WTC11 (cell line): ENCODE results near the gene RABL6. TPM values are rescaled to one million over a fixed set of nuclear protein-coding genes. Genes with fewer than 3 reads are reported as not detected.
A peak's percentile ranks its signal among the peaks of the same experiment; 100 is the strongest.

Source experiments
- ATAC-seq: fragments of 200-7000 bp; cut with Tn5 transposase; 2 replicates; pipeline ENCODE4 v1.10.0; 2021; ENCODE audit warnings: mild to moderate bottlenecking, moderate library complexity
- CTCF ChIA-PET: fragments of 300-600 bp; sonication (Branson Sonifier 250); formaldehyde crosslinking; loops from one replicate; lab custom pipeline; 2021; ENCODE audit warnings: antibody characterized with exemption; lab: Charles Lee
- POLR2A ChIA-PET: fragments of 350-600 bp; sonication (Branson Sonifier 250); formaldehyde crosslinking; loops from one replicate; lab custom pipeline; 2021; ENCODE audit warnings: antibody characterized with exemption; lab: Charles Lee
- DNase-seq: peaks from one replicate; pipeline ENCODE4 v3.0.0; 2021; ENCODE audit warnings: low spot score
- H3K27ac Mint-ChIP-seq: 2 replicates; pipeline ENCODE4 v1.8.0; 2021; ENCODE audit warnings: mixed read lengths
- H3K27me3 Mint-ChIP-seq: 2 replicates; pipeline ENCODE4 v1.8.0; 2021; ENCODE audit warnings: low read depth, mild to moderate bottlenecking, moderate library complexity, mixed read lengths
- H3K36me3 Mint-ChIP-seq: 2 replicates; pipeline ENCODE4 v1.8.0; 2021; ENCODE audit warnings: mixed read lengths
- H3K4me1 Mint-ChIP-seq: 2 replicates; pipeline ENCODE4 v1.8.0; 2022; ENCODE audit warnings: mixed read lengths
- H3K4me3 Mint-ChIP-seq: 2 replicates; pipeline ENCODE4 v1.8.0; 2021; ENCODE audit warnings: mild to moderate bottlenecking, moderate library complexity, mixed read lengths
- H3K9me3 Mint-ChIP-seq: 2 replicates; pipeline ENCODE4 v1.8.0; 2021; ENCODE audit warnings: mixed read lengths
- ARID4B ChIP-seq: sonication (generic); formaldehyde crosslinking; IDR thresholded peaks from 2 replicates; pipeline ENCODE4 v1.8.0; 2023; ENCODE audit warnings: missing genetic modification reagents, mild to moderate bottlenecking, borderline replicate concordance
- E2F1 ChIP-seq: sonication (generic); formaldehyde crosslinking; IDR thresholded peaks from 2 replicates; pipeline ENCODE4 v1.8.0; 2022; ENCODE audit warnings: mild to moderate bottlenecking, missing genetic modification reagents
- E2F5 ChIP-seq: sonication (generic); formaldehyde crosslinking; IDR thresholded peaks from 2 replicates; pipeline ENCODE4 v1.8.1; 2022; ENCODE audit warnings: mild to moderate bottlenecking, moderate library complexity, missing genetic modification reagents
- FOXK1 ChIP-seq: sonication (generic); formaldehyde crosslinking; IDR thresholded peaks from 2 replicates; pipeline ENCODE4 v1.8.0; 2022; ENCODE audit warnings: mild to moderate bottlenecking, moderate library complexity, missing genetic modification reagents
- HMGXB4 ChIP-seq: sonication (generic); formaldehyde crosslinking; IDR thresholded peaks from 2 replicates; pipeline ENCODE4 v1.8.1; 2023; ENCODE audit warnings: mild to moderate bottlenecking, moderate library complexity, missing genetic modification reagents
- KAT7 ChIP-seq: sonication (generic); formaldehyde crosslinking; IDR thresholded peaks from 2 replicates; pipeline ENCODE4 v1.8.1; 2023; ENCODE audit warnings: missing genetic modification reagents, mild to moderate bottlenecking, borderline replicate concordance
- MAX ChIP-seq: sonication (generic); formaldehyde crosslinking; IDR thresholded peaks from 2 replicates; pipeline ENCODE4 v1.8.0; 2022; ENCODE audit warnings: mild to moderate bottlenecking, missing genetic modification reagents
- MLX ChIP-seq: sonication (generic); formaldehyde crosslinking; IDR thresholded peaks from 2 replicates; pipeline ENCODE4 v1.8.1; 2023; ENCODE audit warnings: mild to moderate bottlenecking, missing genetic modification reagents, moderate library complexity
- MYBL2 ChIP-seq: sonication (generic); formaldehyde crosslinking; IDR thresholded peaks from 2 replicates; pipeline ENCODE4 v1.8.1; 2023; ENCODE audit warnings: mild to moderate bottlenecking, moderate library complexity, missing genetic modification reagents
- NFE2L1 ChIP-seq: sonication (generic); formaldehyde crosslinking; IDR thresholded peaks from 2 replicates; pipeline ENCODE4 v1.8.1; 2023; ENCODE audit warnings: missing genetic modification reagents
- PRRX2 ChIP-seq: fragments of 250-450 bp; sonication (Bioruptor Pico); IDR thresholded peaks from 2 replicates; pipeline ENCODE4 v1.8.0; 2021; ENCODE audit warnings: mild to moderate bottlenecking
- SMAD3 ChIP-seq: sonication (generic); formaldehyde crosslinking; IDR thresholded peaks from 2 replicates; pipeline ENCODE4 v1.8.0; 2022; ENCODE audit warnings: missing genetic modification reagents, mild to moderate bottlenecking, borderline replicate concordance
- SP1 ChIP-seq: sonication (generic); formaldehyde crosslinking; conservative IDR thresholded peaks from 2 replicates; pipeline ENCODE4 v1.8.1; 2022; ENCODE audit warnings: missing genetic modification reagents
- TEAD1 ChIP-seq: sonication (generic); formaldehyde crosslinking; IDR thresholded peaks from 2 replicates; pipeline ENCODE4 v1.8.0; 2022; ENCODE audit warnings: mild to moderate bottlenecking, missing genetic modification reagents
- TEAD4 ChIP-seq: sonication (generic); formaldehyde crosslinking; IDR thresholded peaks from 2 replicates; pipeline ENCODE4 v1.8.0; 2022; ENCODE audit warnings: mild to moderate bottlenecking, missing genetic modification reagents
- ZBTB43 ChIP-seq: sonication (generic); formaldehyde crosslinking; IDR thresholded peaks from 2 replicates; pipeline ENCODE4 v1.8.1; 2023; ENCODE audit warnings: mild to moderate bottlenecking, missing genetic modification reagents
- ZNF263 ChIP-seq: sonication (generic); formaldehyde crosslinking; IDR thresholded peaks from 2 replicates; pipeline ENCODE4 v1.8.1; 2022; ENCODE audit warnings: low read depth, mild to moderate bottlenecking, moderate library complexity, missing genetic modification reagents
- total RNA-seq: library from RNA; stranded (reverse); gene quantifications from 3 replicates; pipeline ENCODE4 v1.2.3, GENCODE V29; 2021

Gene RABL6
- total RNA-seq, 1 experiment from 2014 or later, result 171 TPM

GRCh38 chr9:136790640-136791515 lies 16.9 kb upstream of the RABL6 start, which contains the start of gene TMEM141:
TMEM141 (plus strand) TSS chr9:136791344; CDS start chr9:136791371, 27 bp downstream.
- peaks cover 19% of the 10 kb centered on the region for H3K4me1 Mint-ChIP-seq
- ATAC-seq, result peak; percentile 92
- peaks cover 3% of the 10 kb centered on the region; the same call in 1 of the 2 replicates for H3K36me3 Mint-ChIP-seq
- no peaks in the 10 kb centered on the region for H3K9me3 Mint-ChIP-seq
- peak within 1 kb of the TSS; percentile 88 for H3K27ac Mint-ChIP-seq
- TF ChIP-seq E2F5 (CRISPR knock-in tag), result peak; percentile 15; the same call in 1 of the 2 replicates
- peak; percentile 67; the same call in 1 of the 2 replicates for TF ChIP-seq SP1
- no peak for TF ChIP-seq ZNF263 (CRISPR knock-in tag)
- no peak for TF ChIP-seq SMAD3 (CRISPR knock-in tag)
- no peak for TF ChIP-seq NFE2L1 (CRISPR knock-in tag)
- peak within 1 kb of the TSS; percentile 78 for H3K4me3 Mint-ChIP-seq
- peaks cover 4% of the 10 kb centered on the region; the same call in 1 of the 2 replicates for H3K27me3 Mint-ChIP-seq
- peak; percentile 100 for DNase-seq
- ChIA-PET CTCF (interaction anchor here (0.5 to 3.1 kb wide), 25 partner anchors 10 to 739 kb away, joined by 3 to 28 read pairs (median 4); partner anchors contain the start of genes AJM1, LCN8, NPDC1 and RABL6), POLR2A (interaction anchor here (1.0 kb wide), 1 partner anchor 30 kb away, joined by 4 read pairs; no protein-coding TSS in a partner anchor)

GRCh38 chr9:136791516-136792276 lies 16.1 kb upstream of the RABL6 start:
- ChIA-PET CTCF (interaction anchor here (0.7 to 3.1 kb wide), 9 partner anchors 9 to 238 kb away, joined by 3 to 28 read pairs (median 4); partner anchors contain the start of genes AJM1 and RABL6), POLR2A (no interaction called here)
- H3K27me3 Mint-ChIP-seq, result peaks cover 11% of the 10 kb centered on the region
- peaks cover 26% of the 10 kb centered on the region for H3K4me1 Mint-ChIP-seq
- ATAC-seq (peak; percentile 27), DNase-seq (peak; percentile 90)
- H3K36me3 Mint-ChIP-seq, result peaks cover 3% of the 10 kb centered on the region; the same call in 1 of the 2 replicates
- peak overlapping the region; percentile 78 for H3K4me3 Mint-ChIP-seq
- no peaks in the 10 kb centered on the region for H3K9me3 Mint-ChIP-seq
- peak overlapping the region; percentile 41; the same call in 1 of the 2 replicates for H3K27ac Mint-ChIP-seq
- TF ChIP-seq TEAD1 (CRISPR knock-in tag), result peak; percentile 88
- TF ChIP-seq TEAD4, result 0 out of 2 replicates have a peak, but pooled peaks have one; percentile 47
- TF ChIP-seq ZBTB43 (CRISPR knock-in tag), result no peak
- 0 out of 2 replicates have a peak, but pooled peaks have one; percentile 27 for TF ChIP-seq MLX (CRISPR knock-in tag)
- peak; percentile 77 for TF ChIP-seq HMGXB4 (CRISPR knock-in tag)
- TF ChIP-seq E2F1, result peak; percentile 79; the same call in 1 of the 2 replicates
- peak; percentile 94 for TF ChIP-seq MAX (CRISPR knock-in tag)
- TF ChIP-seq MYBL2, result peak; percentile 48; the same call in 1 of the 2 replicates
- no peak for TF ChIP-seq FOXK1 (CRISPR knock-in tag)
- peak; percentile 63; the same call in 1 of the 2 replicates for TF ChIP-seq ARID4B (CRISPR knock-in tag)
- no peak for TF ChIP-seq PRRX2 (CRISPR knock-in tag)
- TF ChIP-seq KAT7 (CRISPR knock-in tag), result 0 out of 2 replicates have a peak, but pooled peaks have one; percentile 27
- TF ChIP-seq NFE2L1 (CRISPR knock-in tag), result no peak
